Choroid plexus epithelial cell (primary cell): Measurements from ENCODE around the gene PSMD5.
"Not testable (repeated sequence)": the region's sequence is repeated elsewhere in the genome, so short reads cannot be mapped to it uniquely, and the experiment has no call there.

Source experiments
- DNase-seq: peaks from one replicate; pipeline ENCODE4 v3.0.0-alpha.2; 2010; ENCODE audit warnings: low read depth
- H3K4me3 ChIP-seq: 2 replicates; pipeline ENCODE4 v1.5.1; 2011; ENCODE audit warnings: low read depth, mild to moderate bottlenecking, control low read depth, low read length, moderate library complexity
- TF ChIP-seq, protein P1 (sequence below): conservative IDR thresholded peaks from 2 replicates; pipeline ENCODE4 v1.5.1; 2011; ENCODE audit warnings: low read depth, mild to moderate bottlenecking, control low read depth, inconsistent platforms, low read length, moderate library complexity

The PSMD5 gene

DNA sequence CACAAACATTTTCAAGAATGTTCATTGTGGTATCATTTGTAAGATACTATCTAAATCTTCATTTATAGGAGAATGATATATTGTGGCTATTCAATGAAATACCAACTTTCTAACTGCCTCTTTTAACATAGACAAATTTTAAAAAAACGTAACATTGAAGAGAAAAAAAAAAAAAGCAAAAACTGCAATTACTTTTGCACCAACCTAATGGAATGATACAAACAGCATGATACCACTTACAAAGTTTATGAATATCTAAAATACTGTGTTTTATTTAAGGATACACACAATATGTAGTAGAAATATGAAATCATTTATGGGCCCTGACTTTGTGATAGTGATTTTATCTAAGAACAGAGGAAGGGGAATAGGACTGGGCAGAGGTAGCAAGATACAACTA is 24.1 kb downstream of the PSMD5 start:
- no peak overlapping the region for H3K4me3 ChIP-seq
- no peak for DNase-seq
- TF ChIP-seq, protein P1, sequence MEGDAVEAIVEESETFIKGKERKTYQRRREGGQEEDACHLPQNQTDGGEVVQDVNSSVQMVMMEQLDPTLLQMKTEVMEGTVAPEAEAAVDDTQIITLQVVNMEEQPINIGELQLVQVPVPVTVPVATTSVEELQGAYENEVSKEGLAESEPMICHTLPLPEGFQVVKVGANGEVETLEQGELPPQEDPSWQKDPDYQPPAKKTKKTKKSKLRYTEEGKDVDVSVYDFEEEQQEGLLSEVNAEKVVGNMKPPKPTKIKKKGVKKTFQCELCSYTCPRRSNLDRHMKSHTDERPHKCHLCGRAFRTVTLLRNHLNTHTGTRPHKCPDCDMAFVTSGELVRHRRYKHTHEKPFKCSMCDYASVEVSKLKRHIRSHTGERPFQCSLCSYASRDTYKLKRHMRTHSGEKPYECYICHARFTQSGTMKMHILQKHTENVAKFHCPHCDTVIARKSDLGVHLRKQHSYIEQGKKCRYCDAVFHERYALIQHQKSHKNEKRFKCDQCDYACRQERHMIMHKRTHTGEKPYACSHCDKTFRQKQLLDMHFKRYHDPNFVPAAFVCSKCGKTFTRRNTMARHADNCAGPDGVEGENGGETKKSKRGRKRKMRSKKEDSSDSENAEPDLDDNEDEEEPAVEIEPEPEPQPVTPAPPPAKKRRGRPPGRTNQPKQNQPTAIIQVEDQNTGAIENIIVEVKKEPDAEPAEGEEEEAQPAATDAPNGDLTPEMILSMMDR = no peak

DNA sequence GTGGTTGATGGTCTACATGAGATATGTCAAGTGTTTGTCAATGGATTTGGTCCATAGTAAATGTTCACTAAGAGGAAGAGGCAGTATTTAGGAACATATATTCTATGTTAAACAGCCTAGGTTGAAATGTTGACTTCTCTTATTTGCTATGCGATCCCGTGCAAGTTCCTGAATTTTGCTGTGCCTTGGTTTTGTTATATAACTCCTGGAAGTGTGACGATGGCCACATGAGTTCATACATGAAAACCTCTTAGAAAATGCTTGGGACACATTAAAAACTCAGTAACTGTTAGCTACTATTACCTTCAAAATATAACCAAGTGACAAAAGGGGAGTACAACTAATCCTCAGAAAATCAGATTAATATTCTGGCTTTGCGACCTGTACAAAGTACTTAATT is 27.6 kb downstream of the PSMD5 start:
- H3K4me3 ChIP-seq = no peak overlapping the region
- TF ChIP-seq, protein P1 = no peak
- no peak for DNase-seq

DNA sequence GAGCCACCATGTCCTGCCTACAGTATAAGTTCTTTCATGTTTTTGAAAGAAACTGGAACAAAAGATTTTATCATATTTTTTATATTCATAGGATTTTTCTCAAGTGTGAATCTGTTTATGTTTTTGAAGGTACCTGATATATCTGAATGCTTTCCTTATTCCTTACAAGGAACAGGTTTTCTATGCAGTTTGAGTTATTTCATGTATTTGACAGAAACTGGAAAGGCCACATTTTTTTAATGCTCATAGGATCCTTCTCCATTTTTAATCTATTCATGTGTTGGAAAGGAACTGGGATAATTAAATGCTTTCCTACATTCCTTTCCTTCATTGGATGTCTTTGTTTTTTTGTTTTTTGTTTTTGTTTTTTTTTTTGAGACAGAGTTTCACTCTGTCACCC is 33.8 kb downstream of the PSMD5 start:
- no peak overlapping the region for H3K4me3 ChIP-seq
- no peak for DNase-seq
- TF ChIP-seq, protein P1 = no peak

DNA sequence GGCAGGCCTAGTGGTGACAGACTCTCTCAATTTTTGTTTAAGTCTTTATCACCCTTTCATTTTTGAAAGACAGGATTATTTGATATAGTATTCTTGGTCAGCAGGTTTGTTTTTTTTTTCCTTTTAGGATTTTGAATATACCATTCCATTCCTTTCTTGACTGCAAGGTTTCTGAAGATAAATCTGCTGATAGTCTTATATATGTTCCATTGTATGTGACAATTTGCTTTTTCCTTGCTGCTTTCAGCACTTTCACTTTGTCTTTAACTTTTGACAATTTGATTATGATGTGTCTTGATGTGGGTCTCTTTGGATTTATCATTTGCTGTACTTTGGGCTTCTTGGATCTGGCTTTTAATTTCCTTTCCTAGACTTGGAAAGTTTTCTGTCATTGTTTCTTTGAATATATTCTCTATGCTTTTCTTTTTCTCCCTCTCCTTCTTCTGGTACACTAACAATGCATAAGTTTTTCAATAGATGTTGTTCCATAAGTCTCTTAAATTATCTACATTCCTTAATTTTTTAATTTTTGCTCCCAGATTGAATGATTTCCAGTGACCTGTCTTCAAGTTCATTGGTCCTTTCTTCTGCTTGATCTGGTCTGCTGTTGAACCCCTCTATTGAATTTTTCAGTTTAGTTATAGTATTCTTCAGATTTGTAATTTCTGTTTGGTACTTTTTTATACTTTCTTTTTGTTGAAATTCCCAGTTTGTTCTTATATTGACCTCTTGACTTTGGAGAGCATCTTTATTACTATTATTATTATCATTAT is 34.9 kb downstream of the PSMD5 start:
- DNase-seq = no peak
- TF ChIP-seq, protein P1 = no peak
- no peak overlapping the region for H3K4me3 ChIP-seq

DNA sequence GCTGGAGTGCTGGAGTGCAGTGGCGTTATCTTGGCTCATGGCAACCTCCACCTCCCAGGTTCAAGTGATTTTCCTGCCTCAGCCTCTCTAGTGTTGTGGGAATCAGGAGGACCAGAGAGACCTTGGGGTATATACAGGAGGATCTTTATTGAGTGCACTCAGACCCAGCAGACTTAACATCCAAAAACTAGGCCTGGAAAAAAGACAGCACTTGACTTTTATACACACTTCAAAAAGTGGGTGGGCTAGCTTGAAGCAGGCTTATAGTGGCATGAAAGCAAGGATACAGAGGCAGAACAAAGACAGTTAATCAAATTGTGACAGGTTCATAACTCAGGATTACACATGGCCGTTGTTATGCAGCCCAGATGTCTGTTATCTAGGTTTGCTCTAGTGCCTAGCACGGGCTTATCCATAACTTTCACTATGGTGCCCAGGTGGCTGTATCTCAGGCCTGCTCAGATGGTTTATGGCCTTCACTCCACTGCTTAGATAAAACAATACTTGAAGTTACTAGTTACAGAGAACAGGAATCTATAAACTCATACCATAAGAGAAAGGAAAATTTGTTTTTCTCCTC is 37.8 kb downstream of the PSMD5 start:
- not testable (repeated sequence) for H3K4me3 ChIP-seq, DNase-seq

DNA sequence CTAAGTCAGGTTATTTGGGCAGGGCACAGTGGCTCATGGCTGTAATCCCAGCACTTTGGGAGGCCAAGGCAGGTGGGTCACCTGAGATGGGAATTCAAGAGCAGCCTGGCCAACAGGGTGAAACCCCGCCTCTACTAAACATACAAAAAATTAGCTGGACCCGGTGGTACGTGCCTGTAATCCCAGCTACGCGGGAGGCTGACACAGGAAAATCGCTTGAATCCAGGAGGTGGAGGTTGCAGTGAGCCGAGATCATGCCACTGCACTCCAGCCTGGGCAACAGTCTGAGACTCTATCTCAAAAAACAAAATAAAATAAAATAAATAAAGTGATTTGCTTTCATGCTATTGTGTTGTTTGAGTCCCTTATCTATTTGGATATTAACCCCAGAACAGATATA is 41.3 kb downstream of the PSMD5 start:
- H3K4me3 ChIP-seq = no peak overlapping the region
- DNase-seq = no peak
- TF ChIP-seq, protein P1 = no peak

DNA sequence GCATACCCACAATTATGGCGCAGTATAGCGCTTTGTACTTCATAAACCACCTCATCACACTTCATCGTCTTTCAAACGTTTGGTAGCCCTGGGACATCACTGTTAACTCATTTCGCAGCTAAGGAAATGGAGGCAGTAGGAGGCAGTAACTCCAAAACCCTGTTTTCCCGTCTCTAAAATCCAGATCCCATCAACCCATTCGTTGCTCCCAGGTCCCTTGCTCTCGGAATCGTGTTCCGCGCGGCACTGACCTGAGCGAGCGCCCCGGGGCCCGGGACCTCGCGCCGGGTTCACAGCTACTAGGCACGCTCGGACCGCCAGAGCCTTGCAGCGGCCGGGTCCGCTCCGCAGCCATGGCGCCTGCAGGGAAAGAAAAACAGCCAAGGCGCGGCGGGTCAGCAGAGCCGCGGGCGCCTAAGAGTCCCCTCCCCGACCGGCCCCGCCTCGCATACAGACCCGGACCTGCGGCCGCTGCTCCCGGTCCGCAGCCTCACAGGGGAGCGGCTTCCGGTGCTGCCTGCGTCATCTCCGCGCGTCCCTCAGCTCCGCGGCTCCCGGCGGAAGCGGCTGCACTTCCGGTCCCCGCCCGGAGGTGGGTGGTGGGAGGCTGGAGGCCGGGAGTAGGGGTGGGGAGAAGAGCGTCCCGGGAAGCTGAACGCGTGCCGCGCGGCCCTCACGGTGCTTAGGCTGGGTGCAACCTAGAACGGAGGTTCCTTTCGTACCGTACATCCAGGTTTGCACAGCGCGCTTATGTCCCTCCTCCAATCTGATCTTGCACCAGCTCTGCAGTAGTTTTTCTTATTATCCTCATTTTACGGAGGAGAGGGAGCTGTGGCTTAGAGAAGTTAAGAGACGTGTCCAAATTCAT is 49.6 kb downstream of the PSMD5 start, which contains the start of gene FBXW2:
Gene FBXW2, minus strand, starts transcription at position 519 of the 868 bp plus-strand sequence. CDS start 5,158 bp downstream, outside the sequence.
- H3K4me3 ChIP-seq = peak within 1 kb of the TSS; percentile 86
- DNase-seq = peak; percentile 86
- TF ChIP-seq, protein P1 = no peak
